ENCODE data around the gene SNX1.

The SNX1 gene

DNA sequence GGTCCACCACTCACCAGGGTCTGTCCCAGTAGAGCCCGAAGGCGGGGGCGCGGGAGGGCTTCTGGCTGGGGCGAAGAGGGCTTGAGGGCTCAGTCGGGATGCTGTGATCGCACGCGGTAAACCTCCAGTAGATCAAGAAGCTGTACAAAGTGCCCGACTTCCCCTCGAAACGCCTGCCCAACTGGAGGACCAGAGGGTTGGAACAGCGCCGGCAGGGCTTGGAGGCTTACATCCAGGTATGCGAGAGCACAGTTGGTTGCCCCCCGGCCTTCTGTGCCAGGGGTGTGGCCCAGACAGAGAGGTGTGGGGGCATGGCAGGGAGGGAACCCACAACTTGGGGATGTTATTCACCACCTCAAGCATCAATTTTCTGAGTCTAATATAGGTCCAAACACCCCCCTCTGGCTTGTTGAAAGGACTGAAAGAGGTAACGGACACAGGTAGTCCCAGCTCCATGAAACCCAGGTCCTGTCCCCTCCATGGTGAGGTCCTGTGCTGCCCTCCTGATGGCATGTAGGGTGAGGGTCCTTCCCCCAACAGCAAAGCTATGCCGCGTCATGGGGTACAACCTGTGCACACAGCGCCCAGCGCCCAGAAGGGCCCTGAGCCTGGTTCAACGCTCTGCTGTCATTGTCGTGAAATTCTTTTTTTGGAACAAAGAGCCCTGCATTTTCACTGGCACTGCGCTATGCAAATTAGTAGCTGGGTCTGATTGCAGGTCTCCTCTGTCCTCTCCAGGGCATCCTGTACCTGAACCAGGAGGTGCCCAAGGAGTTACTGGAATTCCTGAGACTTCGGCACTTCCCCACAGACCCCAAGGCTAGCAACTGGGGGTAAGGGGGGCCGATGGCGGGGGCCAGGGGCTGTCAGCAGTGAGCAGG lies 57.0 kb downstream of the SNX1 start:
- no peak for DNase-seq (ENCODE audit: extremely low read depth, low read depth)
- H3K4me3 ChIP-seq (replicated peaks; ENCODE audit: low read depth, low read length) = peak overlapping the region; percentile 47
- TF ChIP-seq, protein P1, sequence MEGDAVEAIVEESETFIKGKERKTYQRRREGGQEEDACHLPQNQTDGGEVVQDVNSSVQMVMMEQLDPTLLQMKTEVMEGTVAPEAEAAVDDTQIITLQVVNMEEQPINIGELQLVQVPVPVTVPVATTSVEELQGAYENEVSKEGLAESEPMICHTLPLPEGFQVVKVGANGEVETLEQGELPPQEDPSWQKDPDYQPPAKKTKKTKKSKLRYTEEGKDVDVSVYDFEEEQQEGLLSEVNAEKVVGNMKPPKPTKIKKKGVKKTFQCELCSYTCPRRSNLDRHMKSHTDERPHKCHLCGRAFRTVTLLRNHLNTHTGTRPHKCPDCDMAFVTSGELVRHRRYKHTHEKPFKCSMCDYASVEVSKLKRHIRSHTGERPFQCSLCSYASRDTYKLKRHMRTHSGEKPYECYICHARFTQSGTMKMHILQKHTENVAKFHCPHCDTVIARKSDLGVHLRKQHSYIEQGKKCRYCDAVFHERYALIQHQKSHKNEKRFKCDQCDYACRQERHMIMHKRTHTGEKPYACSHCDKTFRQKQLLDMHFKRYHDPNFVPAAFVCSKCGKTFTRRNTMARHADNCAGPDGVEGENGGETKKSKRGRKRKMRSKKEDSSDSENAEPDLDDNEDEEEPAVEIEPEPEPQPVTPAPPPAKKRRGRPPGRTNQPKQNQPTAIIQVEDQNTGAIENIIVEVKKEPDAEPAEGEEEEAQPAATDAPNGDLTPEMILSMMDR (IDR thresholded peaks at IDR 0.05; ENCODE audit: low read depth, low read length, missing control alignments) = no peak

DNA sequence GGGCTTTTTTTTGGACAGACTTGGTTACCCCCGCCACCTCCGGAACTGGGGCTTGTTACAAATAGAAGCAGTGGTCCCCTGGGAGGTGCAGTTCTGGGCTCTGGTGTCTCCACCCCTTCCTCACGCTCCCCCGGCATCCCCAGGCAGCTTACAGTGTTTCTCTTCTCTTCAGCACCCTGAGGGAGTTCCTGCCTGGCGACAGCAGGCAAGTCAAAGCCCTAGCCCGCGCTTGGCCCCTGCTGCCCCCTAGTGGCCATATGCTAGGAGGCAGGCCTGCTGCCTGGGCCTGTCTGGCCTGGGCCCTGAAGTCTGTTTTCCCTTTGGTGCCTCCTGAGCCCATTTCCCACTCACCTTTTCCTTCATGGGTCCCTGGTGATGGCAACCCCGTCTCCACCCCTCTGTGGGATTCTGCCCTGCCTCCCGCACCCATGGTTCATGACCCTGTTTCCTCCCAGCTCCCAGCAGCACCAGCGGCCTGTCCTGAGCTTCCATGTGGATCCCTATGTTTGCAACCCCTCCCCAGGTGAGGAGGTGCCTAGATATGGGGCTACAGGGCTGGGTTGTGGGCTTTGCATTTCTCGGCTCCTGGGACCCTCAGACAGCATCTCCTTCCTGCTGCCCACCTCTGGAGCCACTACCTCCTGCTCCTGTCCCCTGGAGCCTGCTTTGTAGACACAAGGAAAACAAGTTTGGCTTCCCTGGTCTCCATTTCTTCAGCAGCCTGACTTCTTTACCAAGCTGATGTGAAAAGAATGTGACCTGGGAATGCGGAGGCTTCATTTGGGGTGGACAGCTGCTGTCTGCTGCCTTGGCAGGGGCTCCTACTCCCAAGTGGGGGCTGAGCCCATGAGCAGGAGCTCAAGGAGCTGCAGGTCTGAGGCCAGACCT lies 57.9 kb downstream of the SNX1 start:
- TF ChIP-seq, protein P1 (IDR thresholded peaks at IDR 0.05; ENCODE audit: low read depth, low read length, missing control alignments) = peak; percentile 99
- no peak overlapping the region for H3K4me3 ChIP-seq (replicated peaks; ENCODE audit: low read depth, low read length)
- peak; percentile 51 for DNase-seq (ENCODE audit: extremely low read depth, low read depth)

DNA sequence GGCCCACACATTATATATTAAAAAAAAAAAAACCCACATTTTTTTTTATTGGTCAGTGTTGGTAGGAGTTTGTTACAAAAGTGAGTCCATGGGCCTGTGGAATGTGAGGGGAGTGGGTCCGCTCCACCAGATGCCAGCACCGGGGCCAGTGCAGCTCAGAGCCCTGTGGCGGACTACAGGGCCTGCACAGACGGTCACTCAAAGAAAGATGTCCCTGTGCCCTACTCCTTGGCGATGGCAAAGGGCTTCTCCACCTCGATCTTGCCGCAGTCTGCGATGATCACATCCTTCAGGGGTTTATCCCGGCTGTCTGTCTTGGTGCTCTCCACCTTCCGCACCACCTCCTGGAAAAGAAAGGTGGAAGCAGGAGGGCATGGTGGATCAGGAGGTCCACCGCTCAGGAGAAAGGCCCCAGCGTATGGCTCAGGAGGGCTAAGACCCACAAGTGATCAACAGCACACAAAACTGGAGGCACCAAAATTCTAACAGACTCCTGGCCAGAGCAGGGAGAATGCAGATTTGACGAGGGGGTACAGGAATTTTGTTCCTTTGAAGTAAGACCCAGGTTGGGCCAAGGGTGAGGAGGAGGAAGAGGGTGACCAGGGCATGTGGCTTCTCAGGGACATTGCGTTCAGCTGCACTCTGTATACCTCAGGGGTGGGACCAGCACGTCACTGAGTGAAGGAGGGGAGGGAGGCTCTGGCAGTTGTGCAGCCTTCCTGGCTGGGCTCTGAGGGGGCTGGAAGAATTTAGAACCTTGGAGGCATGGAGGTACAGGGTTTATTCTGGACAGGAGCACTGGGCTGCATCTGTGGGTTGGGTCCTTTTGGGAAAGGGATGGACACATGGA lies 60.2 kb downstream of the SNX1 start:
- TF ChIP-seq, protein P1 (IDR thresholded peaks at IDR 0.05; ENCODE audit: low read depth, low read length, missing control alignments) = no peak
- H3K4me3 ChIP-seq (replicated peaks; ENCODE audit: low read depth, low read length) = no peak overlapping the region
- DNase-seq (ENCODE audit: extremely low read depth, low read depth) = no peak

DNA sequence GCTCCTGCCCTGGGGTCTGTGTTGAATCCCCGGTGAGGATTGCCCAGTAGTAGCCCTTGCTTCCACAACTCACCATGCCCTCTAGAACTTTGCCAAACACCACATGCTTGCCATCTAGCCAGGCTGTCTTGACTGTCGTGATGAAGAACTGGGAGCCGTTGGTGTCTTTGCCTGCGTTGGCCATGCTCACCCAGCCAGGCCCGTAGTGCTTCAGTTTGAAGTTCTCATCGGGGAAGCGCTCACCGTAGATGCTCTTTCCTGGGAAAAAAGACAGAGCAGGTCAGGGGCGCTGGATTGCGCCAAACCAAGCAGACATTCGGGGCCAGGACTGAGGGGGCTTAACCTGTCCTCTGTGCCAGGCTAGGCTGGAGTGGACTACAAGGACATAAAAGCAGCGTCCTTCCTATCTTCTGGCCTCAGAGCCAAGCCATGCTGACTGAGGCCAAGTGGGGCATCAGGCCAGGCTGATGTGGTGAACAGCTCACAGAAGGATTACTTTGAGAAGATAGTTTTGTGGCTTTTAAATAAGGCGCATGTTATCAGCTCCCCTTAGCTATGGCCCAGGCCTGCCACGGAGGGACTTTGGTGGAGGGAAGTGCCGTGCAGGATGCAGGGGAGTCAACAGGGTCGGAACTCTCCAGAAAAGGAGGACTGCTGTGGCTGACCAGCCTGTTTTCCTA lies 61.0 kb downstream of the SNX1 start:
- no peak for DNase-seq (ENCODE audit: extremely low read depth, low read depth)
- no peak overlapping the region for H3K4me3 ChIP-seq (replicated peaks; ENCODE audit: low read depth, low read length)
- TF ChIP-seq, protein P1 (IDR thresholded peaks at IDR 0.05; ENCODE audit: low read depth, low read length, missing control alignments) = no peak

DNA sequence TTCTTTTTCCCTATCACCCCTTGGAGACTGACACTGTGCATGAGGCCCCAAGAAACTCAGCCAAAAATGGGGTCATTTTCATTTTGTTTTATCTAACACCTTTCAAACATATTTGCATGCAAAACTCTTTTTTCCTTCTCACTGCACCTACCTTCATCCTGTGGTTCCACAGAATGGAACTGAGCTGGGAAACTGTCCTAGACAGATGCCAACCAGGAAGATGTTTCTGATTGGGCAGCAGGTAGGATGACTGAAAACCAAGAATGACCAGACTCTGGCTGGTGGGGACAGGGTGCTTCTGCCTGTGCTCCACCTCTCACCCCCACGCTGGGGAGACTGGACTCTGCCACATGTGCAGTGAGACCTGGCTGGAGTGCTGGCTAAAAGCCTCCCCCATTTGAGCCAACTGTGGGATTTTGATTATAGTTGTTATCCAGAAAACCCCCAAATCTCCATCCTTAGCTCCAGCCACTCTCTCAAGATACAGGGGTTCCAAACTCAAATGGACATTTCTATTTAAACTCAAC lies 61.9 kb downstream of the SNX1 start:
- TF ChIP-seq, protein P1 (IDR thresholded peaks at IDR 0.05; ENCODE audit: low read depth, low read length, missing control alignments) = no peak
- no peak for DNase-seq (ENCODE audit: extremely low read depth, low read depth)
- no peak overlapping the region for H3K4me3 ChIP-seq (replicated peaks; ENCODE audit: low read depth, low read length)
